OCI-LY3 (cell line): ENCODE results near the gene SYT10.

Source experiments
- EZH2phosphoT487 ChIP-seq: fragments of 200-600 bp; shearing (Covaris generic); IDR thresholded peaks from 2 replicates; pipeline ENCODE4 v1.6.1; 2018; ENCODE audit warnings: antibody characterized with exemption, mixed run types, low read depth
- TF ChIP-seq, protein P1 (sequence below): fragments of 200-600, 300-600 bp; sonication (generic); IDR thresholded peaks from 2 replicates; pipeline ENCODE4 v1.5.1; 2014; ENCODE audit warnings: antibody characterized with exemption, low read length, low read depth

DNA sequence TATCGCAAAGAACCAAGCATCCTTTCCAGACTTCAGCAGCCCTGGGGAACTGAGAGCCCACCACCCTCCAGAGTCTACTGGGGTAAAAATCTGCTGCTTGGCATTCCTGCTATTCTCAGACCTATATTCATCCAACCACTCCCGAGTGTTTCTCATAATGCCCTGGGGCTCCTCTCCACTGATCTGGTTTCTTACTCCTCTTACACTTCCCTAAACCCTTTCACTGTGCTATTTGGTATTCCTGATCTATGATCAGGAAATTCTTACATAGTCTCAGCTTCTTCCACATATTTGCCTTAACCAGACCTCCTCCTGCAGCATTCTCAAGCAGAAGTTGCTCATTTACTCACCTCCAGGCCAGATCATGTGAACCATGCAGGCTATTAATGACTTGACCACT lies 82.4 kb downstream of the SYT10 start:
- TF ChIP-seq EZH2phosphoT487: no peak
- TF ChIP-seq, protein P1, sequence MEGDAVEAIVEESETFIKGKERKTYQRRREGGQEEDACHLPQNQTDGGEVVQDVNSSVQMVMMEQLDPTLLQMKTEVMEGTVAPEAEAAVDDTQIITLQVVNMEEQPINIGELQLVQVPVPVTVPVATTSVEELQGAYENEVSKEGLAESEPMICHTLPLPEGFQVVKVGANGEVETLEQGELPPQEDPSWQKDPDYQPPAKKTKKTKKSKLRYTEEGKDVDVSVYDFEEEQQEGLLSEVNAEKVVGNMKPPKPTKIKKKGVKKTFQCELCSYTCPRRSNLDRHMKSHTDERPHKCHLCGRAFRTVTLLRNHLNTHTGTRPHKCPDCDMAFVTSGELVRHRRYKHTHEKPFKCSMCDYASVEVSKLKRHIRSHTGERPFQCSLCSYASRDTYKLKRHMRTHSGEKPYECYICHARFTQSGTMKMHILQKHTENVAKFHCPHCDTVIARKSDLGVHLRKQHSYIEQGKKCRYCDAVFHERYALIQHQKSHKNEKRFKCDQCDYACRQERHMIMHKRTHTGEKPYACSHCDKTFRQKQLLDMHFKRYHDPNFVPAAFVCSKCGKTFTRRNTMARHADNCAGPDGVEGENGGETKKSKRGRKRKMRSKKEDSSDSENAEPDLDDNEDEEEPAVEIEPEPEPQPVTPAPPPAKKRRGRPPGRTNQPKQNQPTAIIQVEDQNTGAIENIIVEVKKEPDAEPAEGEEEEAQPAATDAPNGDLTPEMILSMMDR: no peak
